B cell (primary cell): ENCODE results near the gene PTPRT. TPM values are rescaled to one million over a fixed set of nuclear protein-coding genes. Genes with fewer than 3 reads are reported as not detected.
"Not testable (repeated sequence)": the region's sequence is repeated elsewhere in the genome, so short reads cannot be mapped to it uniquely, and the experiment has no call there.

Experiments
- ATAC-seq: fragments of 200-7000 bp; cut with Tn5 transposase; one replicate; pipeline ENCODE4 v1.10.0; 2021; ENCODE audit warnings: low read depth, mild to moderate bottlenecking, moderate number of reproducible peaks, moderate library complexity
- CTCF ChIA-PET: fragments of 350-600 bp; sonication (Branson Sonifier 250); formaldehyde crosslinking; loops from one replicate; lab custom pipeline; 2021; ENCODE audit warnings: antibody characterized with exemption, inconsistent platforms; lab: Charles Lee
- POLR2A ChIA-PET: fragments of 350-600 bp; sonication (Branson Sonifier 250); formaldehyde crosslinking; loops from one replicate; lab custom pipeline; 2021; ENCODE audit warnings: antibody characterized with exemption; lab: Charles Lee
- DNase-seq: peaks from one replicate; pipeline ENCODE4 v3.0.0; 2013
- H2AFZ ChIP-seq: 2 replicates; pipeline ENCODE4 v1.6.1; 2012; ENCODE audit warnings: mild to moderate bottlenecking, low read depth, low read length; ENCODE audit not compliant: insufficient read depth, poor library complexity, severe bottlenecking
- H3K27ac ChIP-seq, 2 donors: 1 replicate in 1 of 2; 2 replicates in 1 of 2; pipeline ENCODE4 v1.5.1; 2012 to 2013; ENCODE audit warnings: low read length in 2 of 2, mild to moderate bottlenecking in 2 of 2, moderate library complexity in 1 of 2
- H3K27me3 ChIP-seq, 4 experiments: fragments of 200-600 bp in 1 of 4; sonication (generic) in 1 of 4; replicated peaks in 1 of 4; 1 replicate in 2 of 4; 2 replicates in 2 of 4; pipeline versions ENCODE4 v1.6.1 to v1.7.0; 2013 to 2016; ENCODE audit warnings: low read length in 3 of 4, mild to moderate bottlenecking in 2 of 4, mixed read lengths in 1 of 4, moderate library complexity in 1 of 4; ENCODE audit not compliant: insufficient read depth in 4 of 4, control insufficient read depth in 3 of 4; ENCODE audit errors: control extremely low read depth in 1 of 4
- H3K36me3 ChIP-seq, 2 experiments: replicated peaks in 1 of 2; 1 replicate in 1 of 2; 2 replicates in 1 of 2; pipeline versions ENCODE4 v1.6.1 to v1.7.1; 2013; ENCODE audit warnings: low read length in 1 of 2; ENCODE audit not compliant: insufficient read depth in 2 of 2, control insufficient read depth in 1 of 2; ENCODE audit errors: control extremely low read depth in 1 of 2, extremely low read depth in 1 of 2
- H3K4me1 ChIP-seq, 2 donors: fragments of 200-600 bp in 1 of 2; sonication (generic) in 1 of 2; 1 replicate in 1 of 2; 2 replicates in 1 of 2; pipeline versions ENCODE4 v1.5.1 to v1.6.1; 2013 to 2017; ENCODE audit warnings: low read length in 2 of 2; ENCODE audit not compliant: control insufficient read depth in 2 of 2, insufficient read depth in 2 of 2
- H3K4me2 ChIP-seq: replicated peaks from 2 replicates; pipeline ENCODE3; 2012; ENCODE audit warnings: mild to moderate bottlenecking, low read depth, low read length; ENCODE audit not compliant: poor library complexity, severe bottlenecking
- H3K4me3 ChIP-seq, 5 experiments: fragments of 200-600 bp in 1 of 5; sonication (generic) in 1 of 5; 1 replicate in 3 of 5; 2 replicates in 2 of 5; pipeline versions ENCODE4 v1.5.1 to v1.7.0; 2011 to 2016; ENCODE audit warnings: low read length in 4 of 5, mild to moderate bottlenecking in 4 of 5, low read depth in 2 of 5, control low read depth in 1 of 5, moderate library complexity in 1 of 5; ENCODE audit not compliant: insufficient read depth in 1 of 5; ENCODE audit errors: control extremely low read depth in 1 of 5, extremely low read depth in 1 of 5
- H3K79me2 ChIP-seq: fragments of 200-600 bp; sonication (generic); one replicate; pipeline ENCODE4 v1.6.0; 2016; ENCODE audit warnings: low read length; ENCODE audit not compliant: control insufficient read depth, insufficient read depth
- H3K9ac ChIP-seq: fragments of 200-600 bp; sonication (generic); 2 replicates; pipeline ENCODE4 v1.6.1; 2017; ENCODE audit warnings: mild to moderate bottlenecking, low read length, moderate library complexity
- H3K9me3 ChIP-seq, 3 donors: one replicate each; pipeline versions ENCODE4 v1.6.1 to v1.7.1; 2013; ENCODE audit warnings: low read length in 2 of 3; ENCODE audit not compliant: control insufficient read depth in 2 of 3, insufficient read depth in 1 of 3; ENCODE audit errors: control extremely low read depth in 1 of 3
- H4K20me1 ChIP-seq: 2 replicates; pipeline ENCODE4 v1.6.0; 2012; ENCODE audit warnings: mild to moderate bottlenecking, low read length; ENCODE audit not compliant: insufficient read depth, control insufficient read depth, poor library complexity, severe bottlenecking
- H3K27ac Mint-ChIP-seq: one replicate; pipeline ENCODE4 v1.8.0; 2021; ENCODE audit warnings: mixed read lengths
- H3K27me3 Mint-ChIP-seq: one replicate; pipeline ENCODE4 v1.8.0; 2021; ENCODE audit warnings: mixed read lengths
- H3K4me1 Mint-ChIP-seq: one replicate; pipeline ENCODE4 v1.8.0; 2021; ENCODE audit warnings: mixed read lengths
- H3K4me3 Mint-ChIP-seq: one replicate; pipeline ENCODE4 v1.8.0; 2021; ENCODE audit warnings: mixed read lengths
- H3K9me3 Mint-ChIP-seq: one replicate; pipeline ENCODE4 v1.8.0; 2022; ENCODE audit warnings: mixed read lengths; ENCODE audit not compliant: insufficient read depth
- CTCF ChIP-seq: fragments of 200-600 bp; IDR thresholded peaks from one replicate; pipeline ENCODE4 v1.8.0; 2022; ENCODE audit warnings: antibody characterized with exemption, mild to moderate bottlenecking
- EZH2 ChIP-seq: IDR thresholded peaks from 2 replicates; pipeline ENCODE4 v1.6.1; 2012; ENCODE audit warnings: borderline replicate concordance, low read depth, mild to moderate bottlenecking, moderate library complexity, low read length; ENCODE audit not compliant: insufficient read depth, poor library complexity, severe bottlenecking
- WGBS: methylation state at CpG from one replicate; pipeline ENCODE4 v1.1.5; 2013; ENCODE audit warnings: missing lambda C conversion rate; ENCODE audit not compliant: insufficient coverage; 5-methylcytosine and 5-hydroxymethylcytosine counted together
- intact Hi-C: fragments of 100-400 bp; cut with micrococcal nuclease; formaldehyde crosslinking; loops from one replicate; pipeline ENCODE4 v1.10.0; 2022
- polyA plus RNA-seq: library from polyadenylated mRNA; depleted of rRNA; stranded (reverse); fragments of >200 nt; gene quantifications from 2 replicates; pipeline ENCODE4 v1.2.3, GENCODE V29; 2012
- total RNA-seq, 2 donors: library from RNA; stranded (reverse); fragments of 120-200 nt in 1 of 2; gene quantifications; 1 replicate in 1 of 2; 2 replicates in 1 of 2; pipeline versions ENCODE4 v1.2.3 to v1.2.4, GENCODE V29; 2013 to 2022

The PTPRT gene
- total and polyA plus RNA-seq, 2 donors (not counting 1 experiment from before 2014, with no cell fraction given): not detected

GRCh38 chr20:42902509-42902908, 287.2 kb downstream of the PTPRT start:
- Histone ChIP-seq H3K36me3 (no peaks in the 10 kb centered on the region), H3K4me2 (no peak overlapping the region), H3K27me3 (no peaks in the 10 kb centered on the region), H2AFZ (no peak overlapping the region), H3K9me3 (peaks cover 0 to 3% (median 0%) of the 10 kb centered on the region in 3 donors), H4K20me1 (no peaks in the 10 kb centered on the region), H3K79me2 (no peaks in the 10 kb centered on the region), H3K9ac (no peak overlapping the region), H3K27ac (no peak overlapping the region), H3K4me1 (no peaks in the 10 kb centered on the region), H3K4me3 (no peak overlapping the region)
- no peak overlapping the region for H3K27ac Mint-ChIP-seq
- intact Hi-C loops: no loop called here
- ChIA-PET POLR2A (no interaction called here), CTCF (no interaction called here)
- TF ChIP-seq EZH2: no peak
- no peak for TF ChIP-seq CTCF
- no peak for DNase-seq
- ATAC-seq: no peak
- H3K4me3 Mint-ChIP-seq: no peak overlapping the region
- H3K4me1 Mint-ChIP-seq: no peaks in the 10 kb centered on the region
- no peaks in the 10 kb centered on the region for H3K27me3 Mint-ChIP-seq
- H3K9me3 Mint-ChIP-seq: no peaks in the 10 kb centered on the region
- WGBS: 92% methylated on average over 2 of the region's 3 CpGs

GRCh38 chr20:42901689-42902440, 287.8 kb downstream of the PTPRT start:
- Histone ChIP-seq H3K27me3 (no peaks in the 10 kb centered on the region), H3K4me3 (no peak overlapping the region), H3K27ac (no peak overlapping the region), H3K36me3 (no peaks in the 10 kb centered on the region), H3K4me1 (no peaks in the 10 kb centered on the region), H3K79me2 (no peaks in the 10 kb centered on the region), H3K4me2 (no peak overlapping the region), H2AFZ (no peak overlapping the region), H4K20me1 (no peaks in the 10 kb centered on the region), H3K9me3 (peaks cover 0 to 3% (median 0%) of the 10 kb centered on the region in 3 donors), H3K9ac (no peak overlapping the region)
- H3K9me3 Mint-ChIP-seq: no peaks in the 10 kb centered on the region
- DNase-seq (no peak), ATAC-seq (no peak)
- H3K27ac Mint-ChIP-seq: no peak overlapping the region
- H3K4me1 Mint-ChIP-seq: no peaks in the 10 kb centered on the region
- no peak overlapping the region for H3K4me3 Mint-ChIP-seq
- intact Hi-C loops: no loop called here
- WGBS: 80% methylated on average over 1 of the region's 2 CpGs
- ChIA-PET POLR2A (no interaction called here), CTCF (no interaction called here)
- TF ChIP-seq EZH2: no peak
- no peak for TF ChIP-seq CTCF
- H3K27me3 Mint-ChIP-seq: no peaks in the 10 kb centered on the region

GRCh38 chr20:42900764-42901163, 288.9 kb downstream of the PTPRT start:
- H3K9me3 ChIP-seq, ATAC-seq, POLR2A ChIA-PET, H3K27ac Mint-ChIP-seq, H3K4me1 ChIP-seq, DNase-seq, H3K4me1 Mint-ChIP-seq, H3K27me3 ChIP-seq, H3K79me2 ChIP-seq, H4K20me1 ChIP-seq, H3K4me2 ChIP-seq, H2AFZ ChIP-seq, H3K9ac ChIP-seq, H3K27ac ChIP-seq, intact Hi-C loops, H3K4me3 Mint-ChIP-seq, H3K9me3 Mint-ChIP-seq, CTCF ChIA-PET, H3K27me3 Mint-ChIP-seq, H3K4me3 ChIP-seq, H3K36me3 ChIP-seq: not testable (repeated sequence)
- 29% methylated on average over 5 of the region's 5 CpGs for WGBS
